HG03196 (cell line): Measurements from ENCODE around the gene WDR74.
"Not testable (repeated sequence)": the region's sequence is repeated elsewhere in the genome, so short reads cannot be mapped to it uniquely, and the experiment has no call there.

Experiments
- ATAC-seq: cut with Tn5 transposase; IDR thresholded peaks from one replicate; pipeline ENCODE4 v1.9.1; 2021; ENCODE audit not compliant: unreplicated experiment

The WDR74 gene

DNA sequence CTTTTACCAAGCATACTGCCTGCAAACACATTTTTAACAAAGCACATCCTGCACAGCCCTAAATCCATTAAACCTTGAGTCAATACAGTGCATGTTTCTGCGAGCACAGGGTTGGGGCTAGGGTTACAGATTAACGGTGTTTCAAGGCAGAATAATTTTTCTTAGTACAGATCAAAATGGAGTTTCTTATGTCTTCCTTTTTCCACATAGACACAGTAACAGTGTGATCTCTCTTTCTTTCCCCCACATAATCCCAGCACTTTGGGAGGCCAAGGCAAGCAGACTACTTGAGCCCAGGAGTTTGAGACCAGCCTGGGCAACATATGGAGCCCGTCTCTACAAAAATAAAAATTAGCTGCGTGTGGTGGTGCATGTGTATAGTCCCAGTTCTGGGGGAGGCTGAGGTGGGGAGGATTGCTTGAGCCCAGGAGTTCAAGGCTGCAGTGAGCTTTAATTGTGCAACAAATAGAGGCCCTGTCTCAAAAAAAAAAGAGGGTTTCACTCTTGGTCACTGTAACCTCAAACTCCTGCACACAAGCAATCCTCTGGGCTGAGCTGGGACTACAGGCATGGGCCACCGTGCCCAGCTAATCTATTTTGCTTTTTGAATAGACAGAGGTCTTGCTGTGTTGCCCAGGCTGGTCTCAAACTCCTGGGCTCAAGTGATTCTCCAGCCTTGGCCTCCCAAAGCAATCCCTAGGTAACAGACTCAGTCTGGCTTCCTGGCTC is 21.6 kb upstream of the WDR74 start:
- no peak for ATAC-seq

DNA sequence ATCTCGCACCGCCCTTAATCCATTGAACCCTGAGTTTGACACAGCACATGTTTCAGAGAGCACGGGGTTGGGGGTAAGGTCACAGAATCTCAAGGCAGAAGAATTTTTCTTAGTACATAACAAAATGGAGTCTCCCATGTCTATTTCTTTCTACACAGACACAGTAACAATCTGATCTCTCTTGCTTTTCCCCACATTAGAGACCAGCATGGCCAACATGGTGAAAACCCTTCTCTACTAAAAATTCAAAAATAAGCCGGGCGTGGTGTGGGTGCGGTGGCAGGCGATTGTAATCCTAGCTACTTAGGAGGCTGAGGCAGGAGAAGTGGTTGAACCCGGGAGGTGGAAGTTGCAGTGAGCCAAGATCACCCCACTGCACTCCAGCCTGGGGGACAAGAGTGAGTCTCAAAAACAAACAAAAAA is 19.9 kb upstream of the WDR74 start:
- not testable (repeated sequence) for ATAC-seq

GRCh38 chr11:62858201-62858600 is 18.8 kb upstream of the WDR74 start:
- no peak for ATAC-seq

DNA sequence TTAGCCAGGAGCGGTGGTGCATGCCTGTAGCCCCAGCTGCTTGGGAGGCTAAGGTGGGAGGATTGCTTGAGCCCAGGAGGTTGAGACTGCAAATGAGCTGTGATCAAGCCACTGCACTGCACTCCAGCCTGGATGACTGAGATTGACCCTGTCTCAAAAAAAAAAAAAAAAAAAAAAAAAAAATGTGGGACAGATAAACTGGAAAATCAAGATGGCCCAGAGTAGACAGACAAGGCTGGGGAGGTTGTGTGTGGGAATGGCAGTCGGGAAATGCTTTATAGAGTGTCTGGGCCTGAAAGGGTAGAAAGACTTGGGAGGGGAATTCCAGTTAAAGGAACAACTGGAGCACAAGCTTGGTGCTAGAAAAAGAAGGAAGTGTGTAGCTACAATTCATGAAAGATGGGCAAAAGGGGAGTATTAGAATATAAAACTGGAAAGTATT is 18.2 kb upstream of the WDR74 start:
- no peak for ATAC-seq

DNA sequence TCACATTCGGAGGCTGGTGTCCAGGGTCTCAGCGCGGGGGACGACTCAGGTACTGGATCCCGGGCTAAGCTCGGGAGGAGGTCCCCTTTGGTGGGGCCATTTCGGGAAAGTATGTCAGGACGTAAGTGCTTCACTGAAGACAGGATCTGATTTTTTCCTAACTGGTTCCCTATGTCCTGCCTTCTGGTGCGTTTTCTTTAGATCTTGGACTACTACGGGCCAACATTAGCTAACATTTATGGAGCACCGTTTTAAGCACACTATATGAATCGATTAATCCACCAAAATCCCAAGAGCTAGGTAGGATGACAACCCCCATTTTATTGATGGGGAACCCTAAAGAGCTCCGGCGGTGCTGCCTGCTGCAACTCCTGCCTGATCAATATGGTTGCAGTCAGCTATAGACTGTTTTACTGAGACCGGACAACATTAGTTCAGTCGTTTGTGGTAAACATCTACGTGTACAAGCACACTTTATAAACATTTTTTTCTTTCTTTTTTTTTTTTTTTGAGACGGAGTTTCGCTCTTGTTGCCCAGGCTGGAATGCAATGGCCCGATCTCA is 17.0 kb upstream of the WDR74 start:
- ATAC-seq = peak; percentile 6

- peak; percentile 87 for ATAC-seq
Measured at GRCh38 chr11:62855571-62856332, 16.4 kb upstream of the WDR74 start.

GRCh38 chr11:62854825-62855570 is 15.6 kb upstream of the WDR74 start:
- no peak for ATAC-seq

GRCh38 chr11:62854013-62854824 is 14.8 kb upstream of the WDR74 start:
- ATAC-seq = no peak

GRCh38 chr11:62853279-62853965 is 14.0 kb upstream of the WDR74 start:
- ATAC-seq = no peak

GRCh38 chr11:62852523-62853188 is 13.3 kb upstream of the WDR74 start:
- no peak for ATAC-seq

GRCh38 chr11:62851807-62852522 is 12.6 kb upstream of the WDR74 start:
- ATAC-seq = no peak

DNA sequence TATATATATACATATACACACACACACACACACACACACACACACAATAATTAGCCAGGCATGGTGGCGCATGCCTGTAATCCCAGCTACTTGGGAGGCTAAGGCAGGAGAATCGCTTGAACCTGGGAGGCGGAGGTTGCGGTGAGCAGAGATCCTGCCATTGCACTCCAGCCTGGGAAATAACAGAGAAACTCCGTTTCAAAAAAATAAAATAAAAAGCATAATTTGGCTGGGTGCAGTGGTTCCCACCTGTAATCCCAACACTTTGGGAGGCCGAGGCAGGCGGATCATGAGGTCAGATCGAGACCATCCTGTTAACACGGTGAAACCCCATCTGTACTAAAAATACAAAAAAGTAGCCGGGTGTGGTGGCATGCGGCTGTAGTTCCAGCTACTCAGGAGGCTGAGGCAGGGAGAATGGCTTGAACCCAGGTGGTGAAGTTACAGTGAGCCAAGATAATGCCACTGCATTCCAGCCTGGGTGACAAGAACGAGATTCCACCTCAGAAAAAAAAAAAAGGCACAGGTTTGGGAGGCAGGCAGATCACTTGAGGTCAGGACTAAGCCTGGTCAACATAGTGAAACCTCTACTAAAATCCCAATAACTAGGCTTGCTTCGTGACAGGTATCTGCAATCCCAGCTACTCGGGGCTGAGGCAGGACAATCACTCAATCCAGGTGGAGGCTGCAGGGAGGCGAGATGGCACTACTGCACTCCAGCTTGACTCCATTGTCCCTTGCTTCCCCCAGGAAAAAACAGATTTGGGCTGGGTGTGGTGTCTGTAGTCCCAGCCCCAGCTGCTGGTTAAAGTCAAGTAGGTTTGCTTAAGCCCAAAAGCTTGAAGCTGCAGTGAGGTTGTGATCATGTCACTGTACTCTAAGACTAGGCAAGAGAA is 11.8 kb upstream of the WDR74 start:
- no peak for ATAC-seq

DNA sequence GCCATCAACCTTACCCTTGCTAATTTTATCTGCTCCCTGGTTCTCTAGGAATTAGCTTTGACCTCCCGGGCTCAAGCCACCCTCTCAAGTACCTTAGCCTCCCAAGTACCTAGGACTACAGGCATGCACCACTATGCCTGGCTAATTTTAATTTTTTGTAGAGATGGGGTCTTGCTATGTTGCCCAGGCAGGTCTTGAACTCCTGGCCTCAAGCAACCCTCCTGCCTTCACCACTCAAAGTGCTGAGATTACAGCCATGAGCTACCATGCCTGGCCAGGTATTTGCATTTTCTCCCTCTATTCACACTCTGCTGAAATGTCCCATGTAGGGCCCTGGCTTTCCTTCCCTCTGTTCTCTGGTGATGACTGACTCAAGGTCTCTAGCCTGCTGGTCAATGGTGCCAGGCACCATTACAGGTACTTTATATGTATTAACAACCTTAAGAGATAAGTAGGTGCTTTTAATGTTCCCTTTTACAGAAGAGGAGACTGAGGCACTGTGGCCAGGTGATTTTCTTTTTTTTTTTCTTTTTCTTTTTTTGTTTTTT is 8.5 kb upstream of the WDR74 start:
- no peak for ATAC-seq

GRCh38 chr11:62846177-62846576 is 6.8 kb upstream of the WDR74 start:
- ATAC-seq = no peak

GRCh38 chr11:62844154-62844553 is 4.8 kb upstream of the WDR74 start:
- no peak for ATAC-seq

- ATAC-seq = no peak
Measured at GRCh38 chr11:62843466-62843865, 4.1 kb upstream of the WDR74 start.

DNA sequence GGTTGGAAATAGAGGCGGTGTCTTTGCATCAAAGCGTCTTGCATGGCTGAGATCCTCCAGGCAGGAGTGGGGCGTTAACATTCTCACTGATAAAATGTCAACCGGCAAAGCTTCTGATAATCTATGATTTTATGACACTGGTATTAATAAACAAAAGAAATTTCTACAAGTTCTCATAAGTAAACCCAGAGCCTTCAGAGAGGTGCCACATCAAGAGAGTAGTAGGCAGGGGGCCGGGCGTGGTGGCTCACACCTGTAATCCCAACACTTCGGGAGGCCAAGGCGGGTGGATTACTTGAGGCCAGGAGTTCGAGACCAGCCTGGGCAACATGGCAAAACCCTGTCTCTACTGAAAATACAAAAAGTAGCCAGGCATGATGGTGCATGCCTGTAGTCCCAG is 3.5 kb upstream of the WDR74 start:
- ATAC-seq = not testable (repeated sequence)
